ENCODE data around the gene IGFBP5. TPM values are rescaled to one million over a fixed set of nuclear protein-coding genes. Genes with fewer than 3 reads are reported as not detected.

The IGFBP5 gene
- total RNA-seq, 1 experiment from 2014 or later = 3.9 TPM

- no peak for TF ChIP-seq SP1 (IDR thresholded peaks at IDR 0.05; ENCODE audit: low read depth)
- no peak for TF ChIP-seq EZH2phosphoT487 (IDR thresholded peaks at IDR 0.05; ENCODE audit: borderline replicate concordance)
- TF ChIP-seq EGR1 (IDR thresholded peaks at IDR 0.05; ENCODE audit: low read depth) = no peak
- TF ChIP-seq ZNF274 (IDR thresholded peaks at IDR 0.05; ENCODE audit: low read depth, low read length) = no peak
- TF ChIP-seq, protein P1, sequence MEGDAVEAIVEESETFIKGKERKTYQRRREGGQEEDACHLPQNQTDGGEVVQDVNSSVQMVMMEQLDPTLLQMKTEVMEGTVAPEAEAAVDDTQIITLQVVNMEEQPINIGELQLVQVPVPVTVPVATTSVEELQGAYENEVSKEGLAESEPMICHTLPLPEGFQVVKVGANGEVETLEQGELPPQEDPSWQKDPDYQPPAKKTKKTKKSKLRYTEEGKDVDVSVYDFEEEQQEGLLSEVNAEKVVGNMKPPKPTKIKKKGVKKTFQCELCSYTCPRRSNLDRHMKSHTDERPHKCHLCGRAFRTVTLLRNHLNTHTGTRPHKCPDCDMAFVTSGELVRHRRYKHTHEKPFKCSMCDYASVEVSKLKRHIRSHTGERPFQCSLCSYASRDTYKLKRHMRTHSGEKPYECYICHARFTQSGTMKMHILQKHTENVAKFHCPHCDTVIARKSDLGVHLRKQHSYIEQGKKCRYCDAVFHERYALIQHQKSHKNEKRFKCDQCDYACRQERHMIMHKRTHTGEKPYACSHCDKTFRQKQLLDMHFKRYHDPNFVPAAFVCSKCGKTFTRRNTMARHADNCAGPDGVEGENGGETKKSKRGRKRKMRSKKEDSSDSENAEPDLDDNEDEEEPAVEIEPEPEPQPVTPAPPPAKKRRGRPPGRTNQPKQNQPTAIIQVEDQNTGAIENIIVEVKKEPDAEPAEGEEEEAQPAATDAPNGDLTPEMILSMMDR (IDR thresholded peaks at IDR 0.05 in 2 of 3, conservative IDR thresholded peaks at IDR 0.05 in 1 of 3; ENCODE audit: borderline replicate concordance in 1 of 3, insufficient read depth in 1 of 3, low read depth in 2 of 3, low read length in 2 of 3) = no peak
- TF ChIP-seq JUND (IDR thresholded peaks at IDR 0.05) = no peak
- no peak for TF ChIP-seq REST (IDR thresholded peaks at IDR 0.05; ENCODE audit: low read depth)
- no peak for TF ChIP-seq RAD21 (IDR thresholded peaks at IDR 0.05; ENCODE audit: low read depth)
- no peak for TF ChIP-seq ATF3 (IDR thresholded peaks at IDR 0.05)
- H3K4me2 ChIP-seq (ENCODE audit: low read length) = no peak overlapping the region
- ChIA-PET POLR2A (no interaction called here), RAD21 (ENCODE audit: low non-redundant PET in 1 of 2, low total read pairs in 2 of 2, uncharacterized antibody in 2 of 2, unreplicated experiment in 2 of 2) (no interaction called here), CTCF (interaction anchor here (1.2 kb wide), 1 partner anchor 12 kb away, joined by 3 read pairs; no protein-coding TSS in a partner anchor)
- intact Hi-C loops (cut with micrococcal nuclease) = no loop called here
- H4K20me1 ChIP-seq (ENCODE audit: insufficient read depth) = no peaks in the 10 kb centered on the region
- no peak overlapping the region for H2AFZ ChIP-seq (ENCODE audit: low read depth, low read length, poor library complexity, severe bottlenecking)
- DNase-seq (ENCODE audit: low read depth, low spot score) (no peak), ATAC-seq (no peak)
- H3K36me3 ChIP-seq (ENCODE audit: control insufficient read depth in 1 of 2, insufficient read depth in 2 of 2, low read length in 2 of 2) = no peaks in the 10 kb centered on the region
- no peaks in the 10 kb centered on the region for H3K79me2 ChIP-seq (ENCODE audit: insufficient read depth, low read length)
- no peak overlapping the region for H3K9ac ChIP-seq (ENCODE audit: low read length)
- H3K4me3 ChIP-seq (replicated peaks in 1 of 2; ENCODE audit: low read depth in 1 of 2, low read length in 2 of 2) = no peak overlapping the region
- 0 out of 2 replicates have a peak, but pooled peaks cover 3% of the 10 kb centered on the region for H3K27me3 ChIP-seq (ENCODE audit: insufficient read depth, low read length)
- BruUV-seq (replicated peaks) = no TSS peak
- no peak overlapping the region for H3K27ac ChIP-seq (ENCODE audit: low read depth, low read length)
- peaks cover 0 to 14% of the 10 kb centered on the region in 2 experiments; a peak in 2 of 4 replicates for H3K4me1 ChIP-seq (ENCODE audit: control insufficient read depth in 1 of 2, insufficient read depth in 2 of 2, low read length in 2 of 2)
- H3K9me2 ChIP-seq (ENCODE audit: insufficient read depth) = no peaks in the 10 kb centered on the region
- H3K9me3 ChIP-seq (ENCODE audit: control insufficient read depth in 1 of 2, insufficient read depth in 1 of 2, low read depth in 1 of 2, low read length in 2 of 2) = no peaks in the 10 kb centered on the region
Observed at GRCh38 chr2:216710551-216711301, 15.4 kb upstream of the IGFBP5 start.
